DND-41 (cell line): ENCODE measurements around the gene GPI.

Source experiments
- ATAC-seq: fragments of 200-7000 bp; cut with Tn5 transposase; 3 replicates; pipeline ENCODE4 v1.9.1; 2021; ENCODE audit warnings: low read depth; ENCODE audit not compliant: insufficient read depth
- DNase-seq: peaks from one replicate; pipeline ENCODE4 v3.0.0-alpha.2; 2020
- H2AFZ ChIP-seq: 2 replicates; pipeline ENCODE4 v1.6.0; 2012; ENCODE audit warnings: low read depth, low read length
- H3K27ac ChIP-seq: 2 replicates; pipeline ENCODE4 v1.5.1; 2012; ENCODE audit warnings: low read length, inconsistent platforms
- H3K27me3 ChIP-seq: fragments of 200-600 bp; sonication (generic); 2 replicates; pipeline ENCODE4 v1.6.0; 2012; ENCODE audit warnings: low read length, mild to moderate bottlenecking, inconsistent platforms; ENCODE audit not compliant: insufficient read depth, poor library complexity
- H3K36me3 ChIP-seq: 2 replicates; pipeline ENCODE4 v1.5.1; 2012; ENCODE audit warnings: low read length, inconsistent platforms; ENCODE audit not compliant: insufficient read depth
- H3K4me1 ChIP-seq: 2 replicates; pipeline ENCODE4 v1.5.1; 2012; ENCODE audit warnings: mild to moderate bottlenecking, low read length; ENCODE audit not compliant: insufficient read depth
- H3K4me2 ChIP-seq: 2 replicates; pipeline ENCODE4 v1.6.0; 2012; ENCODE audit warnings: mild to moderate bottlenecking, moderate library complexity, low read length, inconsistent platforms; ENCODE audit not compliant: insufficient read depth
- H3K4me3 ChIP-seq, 2 experiments: fragments of 200-600 bp in 1 of 2; shearing (Covaris generic) in 1 of 2; 2 replicates each; pipeline ENCODE4 v1.5.1; 2012 to 2016; ENCODE audit warnings: inconsistent platforms in 2 of 2, low read length in 2 of 2, mild to moderate bottlenecking in 2 of 2, low read depth in 1 of 2, moderate library complexity in 1 of 2
- H3K79me2 ChIP-seq: 2 replicates; pipeline ENCODE4 v1.6.0; 2012; ENCODE audit warnings: low read length, inconsistent platforms; ENCODE audit not compliant: insufficient read depth
- H3K9ac ChIP-seq: 2 replicates; pipeline ENCODE4 v1.6.0; 2012; ENCODE audit warnings: low read depth, mild to moderate bottlenecking, inconsistent platforms, low read length, moderate library complexity
- H3K9me3 ChIP-seq: 2 replicates; pipeline ENCODE4 v1.5.1; 2012; ENCODE audit warnings: low read length, moderate library complexity, mild to moderate bottlenecking, inconsistent platforms; ENCODE audit not compliant: insufficient read depth, severe bottlenecking
- H4K20me1 ChIP-seq: 2 replicates; pipeline ENCODE4 v1.6.0; 2012; ENCODE audit warnings: low read length; ENCODE audit not compliant: insufficient read depth
- EZH2 ChIP-seq: IDR thresholded peaks from 3 replicates; pipeline ENCODE4 v1.6.1; 2012; ENCODE audit warnings: borderline replicate concordance, low read depth, mild to moderate bottlenecking, moderate library complexity, low read length, inconsistent platforms; ENCODE audit not compliant: severe bottlenecking
- TF ChIP-seq, protein P1 (sequence below): IDR thresholded peaks from 2 replicates; pipeline ENCODE4 v1.5.1; 2012; ENCODE audit warnings: borderline replicate concordance, low read length, moderate library complexity, mild to moderate bottlenecking; ENCODE audit not compliant: poor library complexity, severe bottlenecking; ENCODE audit errors: extremely low read depth

GPI gene

DNA sequence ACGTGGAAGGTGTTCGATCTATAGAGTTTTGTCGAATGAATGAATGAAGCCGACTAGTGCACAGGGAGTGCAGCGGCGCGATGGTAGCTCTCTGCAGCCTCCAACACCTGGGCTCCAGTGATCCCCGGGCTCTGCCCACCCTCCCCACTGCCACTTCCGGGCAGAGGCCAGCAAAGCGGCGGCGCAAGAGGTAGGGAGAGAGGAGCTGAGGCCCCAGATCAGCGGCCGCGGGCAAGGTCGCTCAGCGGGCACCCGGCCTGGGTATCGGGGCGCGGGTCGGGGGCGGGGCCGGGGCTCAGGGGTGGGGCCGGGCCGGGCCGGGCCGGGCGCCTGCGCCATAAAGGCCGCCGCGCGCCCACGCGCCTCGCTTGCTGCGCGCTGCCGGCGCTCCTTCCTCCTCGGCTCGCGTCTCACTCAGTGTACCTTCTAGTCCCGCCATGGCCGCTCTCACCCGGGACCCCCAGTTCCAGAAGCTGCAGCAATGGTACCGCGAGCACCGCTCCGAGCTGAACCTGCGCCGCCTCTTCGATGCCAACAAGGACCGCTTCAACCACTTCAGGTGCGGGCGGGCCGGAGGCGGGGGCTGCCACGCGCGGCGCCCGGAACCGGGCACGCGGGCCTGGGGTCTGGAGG lies at the start of gene GPI:
Gene GPI, plus strand, starts transcription at position 367 of the 633 bp plus-strand sequence. Its CDS starts 71 bp downstream, at position 438.
- ATAC-seq (peak; percentile 82), DNase-seq (peak; percentile 66)
- Histone ChIP-seq H3K36me3 (peaks cover 35% of the 10 kb centered on the region), H3K27ac (peak within 1 kb of the TSS; percentile 61), H3K27me3 (no peaks in the 10 kb centered on the region), H3K79me2 (peaks cover 16% of the 10 kb centered on the region), H3K4me3 (peak within 1 kb of the TSS; percentile 73 to 85), H3K4me1 (peaks cover 28% of the 10 kb centered on the region), H3K9ac (peak within 1 kb of the TSS; percentile 93), H4K20me1 (peaks cover 6% of the 10 kb centered on the region; the same call in 1 of the 2 replicates), H3K9me3 (no peaks in the 10 kb centered on the region), H3K4me2 (peak within 1 kb of the TSS; percentile 78), H2AFZ (peak within 1 kb of the TSS; percentile 88)
- no peak for TF ChIP-seq EZH2
- TF ChIP-seq, protein P1, sequence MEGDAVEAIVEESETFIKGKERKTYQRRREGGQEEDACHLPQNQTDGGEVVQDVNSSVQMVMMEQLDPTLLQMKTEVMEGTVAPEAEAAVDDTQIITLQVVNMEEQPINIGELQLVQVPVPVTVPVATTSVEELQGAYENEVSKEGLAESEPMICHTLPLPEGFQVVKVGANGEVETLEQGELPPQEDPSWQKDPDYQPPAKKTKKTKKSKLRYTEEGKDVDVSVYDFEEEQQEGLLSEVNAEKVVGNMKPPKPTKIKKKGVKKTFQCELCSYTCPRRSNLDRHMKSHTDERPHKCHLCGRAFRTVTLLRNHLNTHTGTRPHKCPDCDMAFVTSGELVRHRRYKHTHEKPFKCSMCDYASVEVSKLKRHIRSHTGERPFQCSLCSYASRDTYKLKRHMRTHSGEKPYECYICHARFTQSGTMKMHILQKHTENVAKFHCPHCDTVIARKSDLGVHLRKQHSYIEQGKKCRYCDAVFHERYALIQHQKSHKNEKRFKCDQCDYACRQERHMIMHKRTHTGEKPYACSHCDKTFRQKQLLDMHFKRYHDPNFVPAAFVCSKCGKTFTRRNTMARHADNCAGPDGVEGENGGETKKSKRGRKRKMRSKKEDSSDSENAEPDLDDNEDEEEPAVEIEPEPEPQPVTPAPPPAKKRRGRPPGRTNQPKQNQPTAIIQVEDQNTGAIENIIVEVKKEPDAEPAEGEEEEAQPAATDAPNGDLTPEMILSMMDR: no peak

- Histone ChIP-seq H3K27ac (no peak overlapping the region), H3K4me1 (no peaks in the 10 kb centered on the region), H4K20me1 (peaks cover 5% of the 10 kb centered on the region; the same call in 1 of the 2 replicates), H3K36me3 (peaks cover 4% of the 10 kb centered on the region; the same call in 1 of the 2 replicates), H3K9me3 (no peaks in the 10 kb centered on the region), H3K79me2 (no peaks in the 10 kb centered on the region), H3K4me3 (no peak overlapping the region), H3K4me2 (no peak overlapping the region), H3K27me3 (no peaks in the 10 kb centered on the region), H3K9ac (no peak overlapping the region), H2AFZ (no peak overlapping the region)
- ATAC-seq: no peak
- TF ChIP-seq, protein P1: no peak
- no peak for TF ChIP-seq EZH2
- no peak for DNase-seq
Observed at GRCh38 chr19:34316247-34316646, 48.7 kb upstream of the GPI start.

GRCh38 chr19:34316741-34317301 lies 48.2 kb upstream of the GPI start:
- H3K4me1 ChIP-seq: no peaks in the 10 kb centered on the region
- peaks cover 4% of the 10 kb centered on the region for H3K36me3 ChIP-seq
- no peak overlapping the region for H3K9ac ChIP-seq
- ATAC-seq: no peak
- peaks cover 5% of the 10 kb centered on the region; the same call in 1 of the 2 replicates for H4K20me1 ChIP-seq
- H3K27me3 ChIP-seq: no peaks in the 10 kb centered on the region
- H3K27ac ChIP-seq: no peak overlapping the region
- H3K4me2 ChIP-seq: no peak overlapping the region
- no peak for DNase-seq
- no peaks in the 10 kb centered on the region for H3K9me3 ChIP-seq
- no peaks in the 10 kb centered on the region for H3K79me2 ChIP-seq
- H3K4me3 ChIP-seq: no peak overlapping the region
- H2AFZ ChIP-seq: no peak overlapping the region
- TF ChIP-seq EZH2: no peak
- TF ChIP-seq, protein P1: no peak
